ENCODE results near the gene ATOX1.

- TF ChIP-seq PBX3 (IDR thresholded peaks at IDR 0.05) (no peak), MAX (IDR thresholded peaks at IDR 0.05; ENCODE audit: low read depth) (no peak), EP300 (IDR thresholded peaks at IDR 0.05; ENCODE audit: borderline replicate concordance in 1 of 2, low read depth in 1 of 2, low read length in 1 of 2) (no peak), MXI1 (IDR thresholded peaks at IDR 0.05; ENCODE audit: low read depth, low read length) (no peak), GABPA (IDR thresholded peaks at IDR 0.05; ENCODE audit: low read depth) (no peak), YY1 (IDR thresholded peaks at IDR 0.05; ENCODE audit: low read depth) (no peak), POLR2AphosphoS5 (IDR thresholded peaks at IDR 0.05; ENCODE audit: low read depth, low read length) (no peak), USF2 (IDR thresholded peaks at IDR 0.05; ENCODE audit: borderline replicate concordance, low read depth, low read length) (no peak), FOXJ3 (CRISPR knock-in tag; IDR thresholded peaks at IDR 0.05) (no peak), RFX5 (IDR thresholded peaks at IDR 0.05; ENCODE audit: low read length) (no peak), RAD21 (IDR thresholded peaks at IDR 0.05; ENCODE audit: low read length) (no peak)
- TF ChIP-seq, protein P1, sequence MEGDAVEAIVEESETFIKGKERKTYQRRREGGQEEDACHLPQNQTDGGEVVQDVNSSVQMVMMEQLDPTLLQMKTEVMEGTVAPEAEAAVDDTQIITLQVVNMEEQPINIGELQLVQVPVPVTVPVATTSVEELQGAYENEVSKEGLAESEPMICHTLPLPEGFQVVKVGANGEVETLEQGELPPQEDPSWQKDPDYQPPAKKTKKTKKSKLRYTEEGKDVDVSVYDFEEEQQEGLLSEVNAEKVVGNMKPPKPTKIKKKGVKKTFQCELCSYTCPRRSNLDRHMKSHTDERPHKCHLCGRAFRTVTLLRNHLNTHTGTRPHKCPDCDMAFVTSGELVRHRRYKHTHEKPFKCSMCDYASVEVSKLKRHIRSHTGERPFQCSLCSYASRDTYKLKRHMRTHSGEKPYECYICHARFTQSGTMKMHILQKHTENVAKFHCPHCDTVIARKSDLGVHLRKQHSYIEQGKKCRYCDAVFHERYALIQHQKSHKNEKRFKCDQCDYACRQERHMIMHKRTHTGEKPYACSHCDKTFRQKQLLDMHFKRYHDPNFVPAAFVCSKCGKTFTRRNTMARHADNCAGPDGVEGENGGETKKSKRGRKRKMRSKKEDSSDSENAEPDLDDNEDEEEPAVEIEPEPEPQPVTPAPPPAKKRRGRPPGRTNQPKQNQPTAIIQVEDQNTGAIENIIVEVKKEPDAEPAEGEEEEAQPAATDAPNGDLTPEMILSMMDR (IDR thresholded peaks at IDR 0.05): no peak
Observed at GRCh38 chr5:151706906-151707305, 51.5 kb downstream of the ATOX1 start.

Data from SK-N-SH (cell line).